NOMO-1 treated with DMSO at 0.1 percent for 48 hours (cell line): ENCODE data around the gene MAGOH.
A peak's percentile ranks its signal among the peaks of the same experiment; 100 is the strongest.
"Not testable (repeated sequence)": the region's sequence is repeated elsewhere in the genome, so short reads cannot be mapped to it uniquely, and the experiment has no call there.

ENCODE experiments used
- DNase-seq: peaks from one replicate; lab custom pipeline; 2025; ENCODE audit not compliant: unreplicated experiment; lab: John Stamatoyannopoulos, UW

Gene MAGOH

DNA sequence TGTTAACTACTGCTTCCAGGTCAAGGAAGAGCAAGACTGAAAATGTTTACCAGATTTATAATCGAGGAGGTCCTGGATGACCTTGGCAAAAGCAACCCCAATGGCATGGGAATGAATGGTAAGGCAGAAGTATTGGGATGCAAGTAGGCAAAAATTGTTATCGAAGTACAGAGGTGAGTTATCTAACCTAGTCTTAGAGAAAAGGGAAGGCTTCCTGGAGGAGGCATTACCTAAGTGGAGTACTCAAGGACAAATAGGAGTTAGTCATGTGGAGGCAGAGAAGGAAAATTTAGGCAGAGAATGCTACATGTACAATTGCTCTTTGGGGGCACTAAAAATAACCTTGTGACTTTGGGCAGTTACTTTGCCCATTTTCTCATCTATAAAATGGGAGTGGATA lies 3.5 kb upstream of the MAGOH start:
- no peak for DNase-seq

DNA sequence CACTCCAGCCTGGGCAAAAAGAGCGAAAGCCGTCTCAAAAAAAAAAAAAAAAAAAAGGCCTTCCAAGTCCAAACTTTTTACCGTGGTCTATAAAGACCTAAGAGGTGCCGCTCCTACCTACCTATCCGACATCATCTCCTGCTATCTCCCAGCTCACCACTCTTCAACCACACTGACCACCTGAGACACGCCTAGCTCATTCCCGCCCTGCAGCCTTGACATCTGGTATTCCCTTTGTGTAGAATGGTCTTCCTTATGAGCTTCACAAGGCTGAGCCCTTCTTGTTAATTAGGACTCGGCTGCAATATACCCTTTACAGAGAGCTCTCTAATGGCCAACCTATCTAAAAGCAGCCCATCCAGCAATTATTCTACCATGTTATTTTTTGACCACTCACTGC lies 680 bp downstream of the MAGOH start:
- DNase-seq: no peak

DNA sequence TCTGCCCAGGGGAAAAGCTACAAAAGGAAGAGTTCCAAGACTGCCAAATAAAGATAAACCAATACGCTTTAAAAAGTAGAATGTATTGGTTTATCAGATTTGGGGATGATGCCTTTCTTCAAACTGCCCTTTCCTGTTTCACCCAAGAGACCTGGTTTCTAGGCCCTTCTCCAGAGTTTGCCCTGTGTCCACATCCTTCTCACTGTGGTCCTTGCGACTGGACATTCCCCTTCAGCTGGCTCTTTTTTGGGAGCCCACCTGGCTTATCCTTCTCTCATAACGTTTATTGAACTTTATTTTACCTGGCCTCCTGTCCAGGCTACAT lies 17.4 kb downstream of the MAGOH start:
- no peak for DNase-seq

DNA sequence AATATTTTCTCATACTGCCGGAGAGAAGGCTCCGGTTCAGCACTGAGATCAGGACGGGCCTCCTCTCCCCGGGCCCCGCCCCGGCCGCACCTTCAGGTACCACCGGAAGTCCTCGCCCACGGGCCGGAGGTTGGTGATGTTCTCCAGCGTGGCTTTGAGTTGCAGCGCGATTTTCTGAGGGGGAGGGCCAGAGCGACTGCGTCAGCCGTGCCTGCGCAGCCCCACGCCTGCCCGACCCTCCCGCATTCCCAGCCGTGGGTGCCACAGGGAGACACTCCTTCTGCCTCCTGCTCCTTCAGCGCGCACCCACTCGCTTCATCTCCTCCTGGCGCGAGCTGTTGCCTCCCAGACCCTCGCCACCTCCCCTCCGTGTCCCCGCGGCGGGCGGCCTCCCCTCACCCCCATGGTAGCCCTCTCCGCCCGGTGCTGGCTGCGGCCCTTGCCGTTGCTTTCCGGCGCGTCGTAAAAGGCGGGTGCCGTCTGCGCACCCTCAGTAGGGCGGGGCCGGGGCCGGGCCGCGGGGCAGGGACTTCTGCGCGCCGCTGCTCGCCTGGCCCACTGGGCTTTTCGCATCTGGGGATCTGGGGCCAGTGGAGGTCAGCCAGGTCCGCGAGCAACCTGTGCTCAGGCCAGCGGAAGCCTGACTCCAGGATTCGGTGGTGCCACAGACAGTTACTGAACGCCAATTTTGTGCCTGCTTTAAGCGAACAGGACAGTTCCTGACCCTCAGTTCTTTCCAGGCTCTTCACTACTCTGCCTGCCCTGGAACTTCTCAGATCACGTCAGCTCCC lies 18.0 kb downstream of the MAGOH start, which contains the start of gene CZIB:
TSS of gene CZIB (minus strand) at position 464 of the 791 bp plus-strand sequence. CDS start at position 405, 59 bp downstream.
- peak; percentile 87 for DNase-seq

DNA sequence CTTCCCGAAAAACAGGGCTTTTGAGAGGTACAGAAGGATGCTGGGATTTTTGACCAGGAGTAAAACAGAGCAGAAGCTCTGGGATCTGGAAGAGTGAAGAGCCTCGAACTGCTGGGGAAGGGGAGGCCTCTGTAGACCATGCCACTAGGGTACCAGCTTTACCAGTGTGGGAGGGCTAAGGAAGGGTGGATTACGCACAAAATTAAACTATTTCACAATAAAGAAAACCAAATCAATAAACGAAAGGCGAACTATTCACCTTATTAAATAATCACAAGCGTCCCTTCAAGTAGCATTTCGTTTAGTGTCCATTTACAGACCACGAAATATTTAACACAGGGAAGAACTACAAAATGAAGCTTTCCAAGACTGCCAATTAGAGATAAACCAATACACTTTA lies 18.6 kb downstream of the MAGOH start:
- DNase-seq: no peak

DNA sequence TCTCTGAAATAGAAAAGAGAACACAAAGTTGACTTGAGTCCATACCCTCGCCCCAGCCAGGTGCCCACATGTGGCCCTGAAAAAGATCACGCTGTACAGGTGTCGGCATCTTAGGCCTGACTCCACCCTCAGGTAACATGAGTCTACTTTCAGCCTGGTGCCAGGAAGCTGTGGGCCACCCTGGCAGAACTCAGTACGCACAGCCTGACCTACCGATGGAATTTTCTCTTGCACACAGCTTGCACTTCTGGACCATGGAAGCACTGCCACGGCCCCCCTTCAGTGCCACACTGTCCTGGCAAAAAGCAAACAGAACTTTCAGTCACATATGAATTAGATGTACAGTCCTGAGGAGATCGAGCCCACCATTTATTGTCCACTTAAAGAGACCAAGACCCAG lies 20.1 kb downstream of the MAGOH start:
- DNase-seq: no peak

DNA sequence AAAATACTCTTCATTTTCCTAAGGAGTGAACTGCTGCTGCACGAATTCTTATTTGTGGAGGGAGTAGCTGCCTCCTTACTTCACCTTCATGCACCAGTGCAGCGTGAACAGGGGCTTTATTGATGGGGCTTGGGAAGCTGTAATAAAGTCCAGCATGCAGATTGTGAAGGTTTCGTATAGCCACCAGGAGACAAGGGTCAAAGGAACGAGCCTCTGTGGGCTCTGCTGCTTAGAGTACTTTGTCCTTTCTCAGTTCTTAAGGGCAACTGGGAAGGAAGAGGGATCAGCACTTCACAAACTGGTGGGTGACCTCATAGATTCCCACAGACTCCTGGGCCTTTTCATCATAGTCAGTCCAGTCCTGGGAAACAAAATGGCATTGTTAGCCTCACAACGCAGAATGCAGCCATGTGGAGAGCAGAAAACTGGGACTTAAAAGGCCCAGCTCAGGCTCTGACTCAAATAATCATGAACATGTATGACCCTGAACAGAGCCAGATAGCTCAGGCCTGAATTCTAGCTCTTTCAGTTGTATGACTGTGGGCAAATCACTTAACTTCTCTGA lies 23.9 kb downstream of the MAGOH start:
- DNase-seq: no peak

DNA sequence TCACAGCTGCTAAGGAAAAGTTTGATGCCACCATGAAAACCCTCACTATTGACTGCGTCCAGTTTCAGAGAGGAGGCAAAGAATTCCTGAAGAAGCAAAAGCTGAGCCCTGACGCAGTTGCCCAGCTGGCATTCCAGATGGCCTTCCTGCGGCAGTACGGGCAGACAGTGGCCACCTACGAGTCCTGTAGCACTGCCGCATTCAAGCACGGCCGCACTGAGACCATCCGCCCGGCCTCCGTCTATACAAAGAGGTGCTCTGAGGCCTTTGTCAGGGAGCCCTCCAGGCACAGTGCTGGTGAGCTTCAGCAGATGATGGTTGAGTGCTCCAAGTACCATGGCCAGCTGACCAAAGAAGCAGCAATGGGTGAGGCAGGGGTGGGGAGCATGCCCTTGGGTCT lies 27.4 kb downstream of the MAGOH start:
- no peak for DNase-seq

DNA sequence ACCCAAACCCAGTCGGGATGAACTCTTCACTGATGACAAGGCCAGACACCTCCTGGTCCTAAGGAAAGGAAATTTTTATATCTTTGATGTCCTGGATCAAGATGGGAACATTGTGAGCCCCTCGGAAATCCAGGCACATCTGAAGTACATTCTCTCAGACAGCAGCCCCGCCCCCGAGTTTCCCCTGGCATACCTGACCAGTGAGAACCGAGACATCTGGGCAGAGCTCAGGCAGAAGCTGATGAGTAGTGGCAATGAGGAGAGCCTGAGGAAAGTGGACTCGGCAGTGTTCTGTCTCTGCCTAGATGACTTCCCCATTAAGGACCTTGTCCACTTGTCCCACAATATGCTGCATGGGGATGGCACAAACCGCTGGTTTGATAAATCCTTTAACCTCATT lies 28.0 kb downstream of the MAGOH start:
- DNase-seq: no peak

DNA sequence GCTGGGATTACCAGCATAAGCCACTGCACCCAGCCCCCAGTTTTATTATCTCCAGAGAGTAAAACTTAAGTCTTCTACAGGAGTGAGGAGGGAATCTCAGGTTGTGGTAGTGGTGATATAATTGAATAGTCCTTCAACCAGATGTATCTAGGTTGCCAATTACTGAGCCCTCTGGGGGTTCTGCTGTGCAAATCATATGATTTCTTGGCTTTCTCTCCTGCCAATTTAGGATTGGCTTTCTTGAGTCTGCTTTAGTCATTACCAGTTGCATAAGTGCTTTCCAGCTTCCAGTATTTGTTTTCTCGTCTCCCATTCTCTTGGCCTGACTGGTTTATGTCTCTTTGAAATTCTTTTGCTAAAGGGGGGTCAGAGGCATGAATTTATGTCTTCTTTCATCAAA lies 30.6 kb downstream of the MAGOH start:
- no peak for DNase-seq

DNA sequence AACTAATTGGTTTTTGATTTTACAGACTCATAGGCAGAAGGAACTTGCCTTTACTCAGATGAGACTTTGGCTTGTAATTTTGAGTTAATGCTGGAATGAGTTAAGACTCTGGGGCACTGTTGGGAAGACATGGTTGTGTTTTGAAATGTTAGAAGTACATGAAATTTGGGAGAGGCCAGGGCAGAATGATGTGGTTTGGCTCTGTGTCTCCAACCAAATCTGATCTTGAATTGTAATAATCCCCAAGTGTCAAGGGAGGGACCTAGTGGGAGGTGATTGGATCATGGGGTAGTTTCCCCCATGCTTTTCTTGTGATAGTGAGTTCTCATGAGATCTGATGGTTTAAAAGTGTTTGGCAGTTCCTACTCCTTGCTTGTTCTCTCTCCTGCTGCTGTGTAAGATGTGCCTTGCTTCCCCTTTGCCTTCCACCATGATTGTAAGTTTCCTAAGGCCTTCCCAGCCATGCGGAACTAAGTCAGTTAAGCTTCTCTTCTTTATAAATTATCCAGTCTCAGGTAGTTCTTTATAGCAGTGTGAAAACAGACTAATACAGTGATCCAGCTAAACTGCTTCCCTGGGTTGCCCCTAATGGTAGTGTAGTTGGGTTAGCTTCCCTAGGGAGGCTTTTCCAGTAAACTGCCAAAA lies 31.5 kb downstream of the MAGOH start:
- no peak for DNase-seq

DNA sequence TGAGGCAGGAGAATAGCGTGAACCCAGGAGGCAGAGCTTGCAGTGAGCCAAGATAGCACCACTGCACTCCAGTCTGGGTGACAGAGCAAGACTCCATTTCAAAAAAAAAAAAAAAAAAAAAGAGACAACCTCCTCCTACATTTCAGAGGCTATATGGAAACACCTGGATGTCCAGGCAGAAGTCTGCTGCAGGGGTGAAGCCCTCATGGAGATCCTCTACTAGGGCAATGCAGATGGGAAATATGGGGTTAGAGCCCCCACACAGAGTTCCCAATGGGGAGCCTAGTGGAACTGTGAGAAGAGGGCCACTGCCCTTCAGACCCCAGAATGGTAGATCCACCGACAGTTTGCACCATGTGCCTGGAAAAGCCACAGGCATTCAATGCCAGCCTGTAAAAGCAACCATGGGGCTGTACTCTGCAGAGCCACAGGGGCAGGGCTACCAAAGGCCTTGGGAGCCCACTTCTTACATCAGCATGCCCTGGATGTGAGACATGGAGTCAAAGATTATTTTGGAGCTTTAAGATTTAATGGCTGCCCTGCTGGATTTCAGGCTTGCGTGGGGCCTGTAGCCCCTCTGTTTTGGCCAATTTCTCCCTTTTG lies 32.1 kb downstream of the MAGOH start:
- DNase-seq: not testable (repeated sequence)

DNA sequence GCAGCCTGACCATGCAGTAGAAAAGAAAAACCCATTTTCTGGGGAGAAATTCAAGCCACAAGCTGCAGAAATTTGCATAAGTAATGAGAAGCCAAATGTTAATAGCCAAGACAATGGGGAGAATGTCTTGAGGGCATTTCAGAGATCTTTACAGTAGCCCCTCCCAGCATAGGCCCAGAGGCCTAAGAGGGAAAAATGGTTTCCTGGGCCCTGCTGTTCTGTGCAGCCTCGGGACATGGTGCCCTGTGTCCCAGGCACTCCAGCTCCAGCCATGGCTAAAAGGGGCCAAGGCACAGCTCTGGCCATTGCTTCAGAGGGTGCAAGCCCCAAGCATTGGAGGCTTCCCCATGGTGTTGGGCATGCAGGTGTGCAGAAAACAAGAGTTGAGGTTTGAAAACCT lies 32.8 kb downstream of the MAGOH start:
- not testable (repeated sequence) for DNase-seq

DNA sequence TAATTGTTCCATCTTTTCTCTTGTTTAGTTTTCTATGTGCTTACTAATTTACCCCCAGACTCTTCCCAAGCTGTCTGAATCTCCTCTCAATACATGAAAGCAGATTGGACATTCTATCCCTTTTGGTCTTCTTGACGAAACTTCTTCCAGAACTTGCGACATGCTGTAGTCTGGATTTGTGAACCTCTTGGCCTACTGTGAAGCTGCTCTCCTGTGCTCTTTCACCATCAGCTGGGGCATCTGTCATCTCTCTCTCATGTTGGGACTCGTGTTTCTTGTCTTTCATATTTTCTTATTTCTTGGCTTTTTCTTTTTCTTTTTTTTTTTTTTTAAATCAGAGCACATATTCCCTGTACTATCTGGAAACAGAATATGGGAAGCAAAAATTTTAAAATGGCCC lies 34.9 kb downstream of the MAGOH start:
- DNase-seq: no peak

DNA sequence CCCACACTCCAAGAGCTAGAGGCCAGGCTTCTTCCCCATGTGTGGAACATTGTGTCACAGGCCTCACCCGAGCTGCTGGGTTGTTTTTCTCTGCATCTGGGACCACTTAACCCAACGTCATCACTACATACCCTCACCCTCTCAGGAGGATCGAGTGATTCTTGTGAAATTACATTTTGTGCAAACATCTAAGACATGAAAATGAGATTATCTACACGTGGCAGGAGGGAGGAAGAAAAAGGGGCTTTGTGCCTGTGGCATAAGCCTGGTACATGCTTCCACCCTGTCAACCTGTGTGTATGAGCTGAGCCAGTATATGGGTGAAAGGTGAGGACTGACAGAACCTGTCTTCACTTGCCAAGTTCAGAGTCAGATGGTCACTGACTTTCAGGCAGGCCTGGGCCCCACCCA lies 40.1 kb downstream of the MAGOH start:
- DNase-seq: no peak

DNA sequence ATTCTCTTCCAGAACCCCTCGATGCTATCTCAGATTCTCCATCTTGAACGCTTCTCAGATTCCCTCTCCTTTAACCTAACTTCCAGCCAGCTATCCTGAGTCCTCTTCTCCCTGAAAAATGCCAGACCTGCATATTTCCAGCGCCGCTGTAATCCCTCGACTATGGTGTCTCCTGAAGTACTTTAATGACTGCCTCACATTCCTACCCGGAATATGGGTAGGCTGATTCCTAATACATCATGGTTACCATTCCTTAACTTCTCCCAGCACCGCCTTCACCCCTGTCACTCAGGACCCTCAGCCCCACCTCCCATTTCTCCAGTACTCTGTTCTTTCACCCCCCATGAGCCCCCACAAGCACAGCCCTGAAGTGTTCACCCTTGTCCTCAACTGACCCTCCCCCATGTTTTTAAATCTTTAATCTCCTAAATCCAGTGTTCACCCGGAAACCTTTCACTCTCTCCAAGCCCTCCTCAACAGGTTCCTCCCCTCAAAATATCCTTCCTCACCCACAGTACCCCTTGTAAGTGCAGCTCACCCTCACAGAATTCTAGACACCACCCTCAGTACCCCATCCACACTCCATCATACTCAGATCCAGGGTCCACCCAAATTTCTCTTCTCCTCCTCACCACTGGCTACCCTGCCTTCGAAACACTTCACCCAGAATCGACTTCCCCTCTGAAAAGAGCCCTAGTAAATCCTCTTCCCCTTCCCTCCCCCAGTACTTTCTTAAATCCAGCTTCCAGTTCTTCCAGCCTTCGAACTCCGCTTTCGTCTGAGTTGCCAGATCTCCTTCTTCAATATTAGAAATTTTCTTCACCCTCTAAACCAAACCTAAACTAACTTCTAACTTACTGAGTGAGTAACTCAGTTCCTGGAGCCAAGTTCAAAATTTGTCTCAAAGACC lies 40.8 kb downstream of the MAGOH start:
- peak; percentile 15 for DNase-seq

DNA sequence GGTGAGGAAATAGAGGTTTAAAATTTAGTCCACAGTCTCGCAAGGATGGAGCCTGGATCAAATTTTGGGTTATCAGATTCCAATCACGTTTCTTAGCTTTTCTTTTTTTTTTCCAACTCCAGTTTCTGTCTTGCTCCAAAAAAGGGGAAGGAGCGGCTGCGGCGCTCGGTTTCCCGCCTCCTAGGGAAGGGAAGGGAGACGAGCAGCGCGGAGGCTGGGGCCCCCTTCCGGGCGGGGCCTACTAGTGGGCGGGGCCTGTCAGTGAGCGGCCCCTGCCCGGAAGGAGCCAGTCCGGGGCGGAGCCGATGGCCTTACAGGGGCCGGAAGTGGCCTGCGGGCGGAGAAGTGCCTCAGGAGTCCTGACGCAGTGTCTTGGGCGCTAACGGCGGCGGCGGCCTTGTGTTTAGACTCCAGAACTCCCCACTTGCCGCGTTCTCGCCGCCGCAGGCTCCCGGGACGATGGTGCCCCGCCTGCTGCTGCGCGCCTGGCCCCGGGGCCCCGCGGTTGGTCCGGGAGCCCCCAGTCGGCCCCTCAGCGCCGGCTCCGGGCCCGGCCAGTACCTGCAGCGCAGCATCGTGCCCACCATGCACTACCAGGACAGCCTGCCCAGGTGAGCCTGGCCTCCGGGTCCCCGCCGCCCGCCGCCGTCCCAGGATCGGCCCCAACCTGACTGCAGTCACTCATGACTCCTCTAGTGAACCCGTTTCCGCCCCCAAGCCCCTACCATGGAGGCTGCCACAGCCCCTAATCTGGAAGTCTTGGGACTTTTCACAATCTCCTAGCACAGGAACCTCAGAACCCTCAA lies 41.6 kb downstream of the MAGOH start, which contains the start of gene CPT2:
TSS of gene CPT2 (plus strand) at position 340 of the 806 bp plus-strand sequence. CDS start at position 460, 120 bp downstream.
- DNase-seq: peak; percentile 92

DNA sequence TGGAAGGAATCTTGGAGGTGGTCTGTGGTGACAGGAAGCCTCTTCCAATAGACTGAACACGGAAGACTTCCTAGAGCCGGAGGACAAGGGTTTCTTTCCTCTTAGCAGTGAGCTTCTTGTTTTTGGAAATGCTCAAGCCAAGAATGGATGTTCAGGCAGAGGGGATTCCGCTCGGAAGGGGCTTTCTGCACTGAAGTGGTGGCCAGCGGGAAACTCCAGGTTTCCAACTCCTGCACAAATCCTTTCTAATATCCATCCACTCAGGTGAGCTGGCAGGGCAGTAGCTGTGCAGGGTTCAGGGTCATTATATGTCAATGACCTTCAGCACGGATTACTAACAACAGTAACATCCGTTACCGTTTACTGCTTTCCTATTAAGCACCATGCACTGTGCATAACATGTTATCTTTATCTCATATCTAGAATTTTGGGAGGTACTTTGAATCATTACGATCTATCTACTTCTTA lies 42.3 kb downstream of the MAGOH start:
- peak; percentile 79 for DNase-seq

DNA sequence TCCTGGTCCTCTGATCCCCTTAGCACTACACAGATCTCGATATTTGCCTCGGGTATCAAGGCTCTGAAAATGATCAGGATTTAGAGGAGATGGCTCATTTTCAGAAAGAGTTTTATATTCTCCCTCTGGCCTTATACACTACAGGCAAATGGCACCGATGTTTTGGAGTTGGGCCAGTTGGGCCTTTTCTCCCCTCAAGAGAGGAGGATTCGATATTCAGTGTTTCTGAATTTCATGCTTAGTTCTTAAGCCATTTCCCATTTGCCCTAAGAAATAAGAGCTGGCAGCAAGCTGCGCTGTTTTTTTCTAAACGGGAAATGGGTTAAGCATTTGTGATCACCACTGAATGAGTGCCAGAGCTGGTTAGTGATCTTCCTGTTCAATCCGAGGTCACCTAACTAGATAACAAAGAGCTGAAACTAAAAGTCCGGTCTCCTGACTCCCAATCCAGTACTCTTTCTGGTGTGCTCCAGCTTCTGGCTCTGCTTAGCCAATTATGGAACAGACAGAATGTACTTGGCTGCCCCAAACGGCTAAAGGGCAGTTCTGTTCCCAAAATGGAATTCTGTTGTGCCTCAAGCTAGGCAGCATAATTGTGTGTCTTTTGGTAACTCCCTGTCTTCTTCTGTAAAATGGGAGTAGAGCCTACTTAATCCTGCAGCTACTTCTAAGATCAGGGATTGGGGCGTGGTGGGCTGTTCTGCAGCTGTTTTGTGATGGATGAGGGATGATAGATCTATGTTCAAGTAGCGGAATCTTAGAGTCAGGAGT lies 42.9 kb downstream of the MAGOH start:
- DNase-seq: no peak
